Astrocyte (in vitro differentiated cells and primary cell): ENCODE measurements around the gene TUT4.

Experiments used
- CTCF ChIP-seq: IDR thresholded peaks from 2 replicates; pipeline ENCODE4 v1.5.1; 2011; ENCODE audit warnings: low read depth, mild to moderate bottlenecking, inconsistent platforms, low read length, moderate library complexity; ENCODE audit not compliant: insufficient read depth
- EZH2 ChIP-seq: IDR thresholded peaks from 2 replicates; pipeline ENCODE4 v1.6.1; 2012; ENCODE audit warnings: mild to moderate bottlenecking, low read length, inconsistent platforms; ENCODE audit not compliant: insufficient read depth

- TF ChIP-seq CTCF (no peak), EZH2 (no peak)
These were observed 128.1 kb downstream of the TUT4 start for GRCh38 chr1:52424813-52425212.
